T-cell (primary cell): ENCODE data around the gene HELZ. TPM values are rescaled to one million over a fixed set of nuclear protein-coding genes. Genes with fewer than 3 reads are reported as not detected.
"Not testable (repeated sequence)": the region's sequence is repeated elsewhere in the genome, so short reads cannot be mapped to it uniquely, and the experiment has no call there.

Experiments used
- ATAC-seq, 4 experiments: fragments of 200-7000 bp in 3 of 4; fragments of 150-1000 bp in 1 of 4; cut with Tn5 transposase; replicated peaks in 1 of 4; 1 replicate in 3 of 4; 2 replicates in 1 of 4; pipeline ENCODE4 v1.10.0; 2021; ENCODE audit warnings: moderate library complexity in 3 of 4, mild to moderate bottlenecking in 2 of 4, moderate number of reproducible peaks in 1 of 4
- CTCF ChIA-PET, 2 donors: fragments of 300-600 bp; sonication (Branson Sonifier 250); formaldehyde crosslinking; loops; one replicate each; lab custom pipeline; 2022; ENCODE audit warnings: antibody characterized with exemption in 2 of 2; lab: Charles Lee
- POLR2A ChIA-PET, 2 donors: fragments of 300-600 bp; sonication (Branson Sonifier 250); formaldehyde crosslinking; loops; one replicate each; lab custom pipeline; 2022; ENCODE audit warnings: antibody characterized with exemption in 2 of 2; lab: Charles Lee
- DNase-seq, 35 experiments: peaks; one replicate each; pipeline versions ENCODE4 v3.0.0 to v3.0.0-alpha.2; 2013 to 2023
- H3K27ac ChIP-seq: one replicate; pipeline ENCODE4 v1.5.1; 2013; ENCODE audit warnings: low read length
- H3K27me3 ChIP-seq, 2 experiments: replicated peaks in 1 of 2; 1 replicate in 1 of 2; 2 replicates in 1 of 2; pipeline versions ENCODE4 v1.6.1 to v1.7.0; 2013; ENCODE audit warnings: low read length in 1 of 2, mixed read lengths in 1 of 2; ENCODE audit not compliant: control insufficient read depth in 2 of 2, insufficient read depth in 2 of 2; ENCODE audit errors: extremely low read depth in 1 of 2
- H3K36me3 ChIP-seq, 2 donors: 1 replicate in 1 of 2; 2 replicates in 1 of 2; pipeline versions ENCODE4 v1.6.1 to v1.7.0; 2013; ENCODE audit warnings: low read length in 1 of 2; ENCODE audit not compliant: control insufficient read depth in 2 of 2, insufficient read depth in 1 of 2; ENCODE audit errors: extremely low read depth in 1 of 2
- H3K4me1 ChIP-seq, 2 experiments: 1 replicate in 1 of 2; 2 replicates in 1 of 2; pipeline versions ENCODE4 v1.6.1 to v1.7.0; 2013; ENCODE audit warnings: low read length in 2 of 2, mixed read lengths in 1 of 2; ENCODE audit not compliant: insufficient read depth in 2 of 2, control insufficient read depth in 1 of 2; ENCODE audit errors: extremely low read depth in 1 of 2
- H3K4me3 ChIP-seq, 2 donors: 1 replicate in 1 of 2; 2 replicates in 1 of 2; pipeline versions ENCODE4 v1.5.1 to v1.7.0; 2013; ENCODE audit warnings: mild to moderate bottlenecking in 2 of 2, low read length in 1 of 2, moderate library complexity in 1 of 2; ENCODE audit not compliant: control insufficient read depth in 1 of 2; ENCODE audit errors: extremely low read depth in 1 of 2
- H3K9me3 ChIP-seq: 2 replicates; pipeline ENCODE4 v1.7.0; 2013
- H3K27ac Mint-ChIP-seq, 2 donors: one replicate each; pipeline ENCODE4 v1.8.0; 2020 to 2021; ENCODE audit warnings: mild to moderate bottlenecking in 2 of 2, mixed read lengths in 2 of 2
- H3K27me3 Mint-ChIP-seq, 2 donors: one replicate each; pipeline ENCODE4 v1.8.0; 2021 to 2022; ENCODE audit warnings: mixed read lengths in 2 of 2
- H3K36me3 Mint-ChIP-seq: one replicate; pipeline ENCODE4 v1.8.0; 2021; ENCODE audit warnings: mixed read lengths
- H3K4me1 Mint-ChIP-seq, 3 donors: one replicate each; pipeline ENCODE4 v1.8.0; 2020 to 2022; ENCODE audit warnings: mixed read lengths in 3 of 3, mild to moderate bottlenecking in 1 of 3
- H3K4me3 Mint-ChIP-seq, 3 donors: one replicate each; pipeline ENCODE4 v1.8.0; 2020 to 2022; ENCODE audit warnings: mild to moderate bottlenecking in 3 of 3, mixed read lengths in 3 of 3, moderate library complexity in 3 of 3
- H3K9me3 Mint-ChIP-seq, 3 donors: one replicate each; pipeline ENCODE4 v1.8.0; 2020 to 2022; ENCODE audit warnings: mixed read lengths in 3 of 3
- WGBS: methylation state at CpG from one replicate; pipeline ENCODE4 v1.1.5; 2013; ENCODE audit warnings: missing lambda C conversion rate; ENCODE audit not compliant: insufficient coverage; 5-methylcytosine and 5-hydroxymethylcytosine counted together
- total RNA-seq, 35 experiments: library from RNA in 6 of 35; stranded (reverse) in 6 of 35; fragments of 120-200 nt in 1 of 35; gene quantifications; one replicate each; pipeline versions ENCODE4 v1.2.1 to v1.2.4 and lab custom pipeline; 2013 to 2026

The HELZ gene
- total RNA-seq, 5 donors from 2014 or later (not counting 1 experiment from before 2014, with no cell fraction given): 76.0 to 115 (median 91.6) TPM

GRCh38 chr17:67271187-67271586, 26.2 kb upstream of the HELZ start:
- H3K27ac Mint-ChIP-seq, H3K36me3 Mint-ChIP-seq, H3K27me3 Mint-ChIP-seq, POLR2A ChIA-PET, H3K4me1 Mint-ChIP-seq, H3K4me1 ChIP-seq, H3K27ac ChIP-seq, H3K4me3 ChIP-seq, H3K36me3 ChIP-seq, H3K9me3 ChIP-seq, H3K27me3 ChIP-seq, DNase-seq, CTCF ChIA-PET, H3K9me3 Mint-ChIP-seq, H3K4me3 Mint-ChIP-seq, ATAC-seq: not testable (repeated sequence)
- 100% methylated on average over 2 of the region's 2 CpGs for WGBS

GRCh38 chr17:67270416-67270815, 25.4 kb upstream of the HELZ start:
- Histone ChIP-seq H3K27ac (no peak overlapping the region), H3K27me3 (no peaks in the 10 kb centered on the region), H3K9me3 (no peaks in the 10 kb centered on the region), H3K4me3 (no peak overlapping the region), H3K36me3 (no peaks in the 10 kb centered on the region), H3K4me1 (no peaks in the 10 kb centered on the region)
- Mint-ChIP-seq H3K9me3 (no peaks in the 10 kb centered on the region), H3K4me3 (no peak overlapping the region), H3K36me3 (no peaks in the 10 kb centered on the region), H3K27ac (no peak overlapping the region), H3K4me1 (peaks cover 0 to 2% (median 0%) of the 10 kb centered on the region in 3 donors), H3K27me3 (no peaks in the 10 kb centered on the region)
- ChIA-PET POLR2A (no interaction called here), CTCF (interaction anchor here in 1 of 2 donors (0.7 kb wide), 1 partner anchor 42 kb away, joined by 3 read pairs; no protein-coding TSS in a partner anchor)
- DNase-seq (no peak), ATAC-seq (no peak)
- no CpG with 5 or more reads among the region's 6 CpGs for WGBS

- CTCF ChIA-PET: no interaction called here
These were observed 21.5 kb upstream of the HELZ start for GRCh38 chr17:67266496-67266895.

GRCh38 chr17:67265436-67266019, 20.5 kb upstream of the HELZ start:
- no peak for DNase-seq
- Mint-ChIP-seq H3K4me3 (no peak overlapping the region), H3K27me3 (no peaks in the 10 kb centered on the region), H3K4me1 (peaks cover 0 to 2% (median 0%) of the 10 kb centered on the region in 3 donors), H3K27ac (no peak overlapping the region), H3K36me3 (no peaks in the 10 kb centered on the region), H3K9me3 (no peaks in the 10 kb centered on the region)
- H3K4me1 ChIP-seq: no peaks in the 10 kb centered on the region
- H3K27me3 ChIP-seq: no peaks in the 10 kb centered on the region
- no CpG with 5 or more reads among the region's 4 CpGs for WGBS
- H3K9me3 ChIP-seq: no peaks in the 10 kb centered on the region
- ChIA-PET POLR2A (no interaction called here), CTCF (no interaction called here)
- H3K27ac ChIP-seq: no peak overlapping the region
- no peak overlapping the region for H3K4me3 ChIP-seq
- no peak for ATAC-seq
- H3K36me3 ChIP-seq: no peaks in the 10 kb centered on the region

More at GRCh38 chr17:67266496-67266895, 21.5 kb upstream of the HELZ start:
- WGBS: 80% methylated on average over 1 of the region's 7 CpGs
- Mint-ChIP-seq H3K4me3 (no peak overlapping the region), H3K4me1 (peaks cover 0 to 2% (median 0%) of the 10 kb centered on the region in 3 donors), H3K9me3 (no peaks in the 10 kb centered on the region), H3K27ac (no peak overlapping the region), H3K27me3 (no peaks in the 10 kb centered on the region), H3K36me3 (no peaks in the 10 kb centered on the region)
- no peak for DNase-seq
- Histone ChIP-seq H3K9me3 (no peaks in the 10 kb centered on the region), H3K4me1 (no peaks in the 10 kb centered on the region), H3K4me3 (no peak overlapping the region), H3K27ac (no peak overlapping the region), H3K27me3 (no peaks in the 10 kb centered on the region), H3K36me3 (no peaks in the 10 kb centered on the region)
- no peak for ATAC-seq
- POLR2A ChIA-PET: no interaction called here

- Histone ChIP-seq H3K4me3 (no peak overlapping the region), H3K9me3 (no peaks in the 10 kb centered on the region), H3K27me3 (no peaks in the 10 kb centered on the region), H3K4me1 (peaks cover 6 to 21% of the 10 kb centered on the region in 2 experiments), H3K27ac (no peak overlapping the region), H3K36me3 (no peaks in the 10 kb centered on the region)
- Mint-ChIP-seq H3K4me1 (peaks cover 17 to 20% (median 18%) of the 10 kb centered on the region in 3 donors), H3K27me3 (no peaks in the 10 kb centered on the region), H3K9me3 (no peaks in the 10 kb centered on the region), H3K27ac (no peak overlapping the region), H3K4me3 (no peak overlapping the region), H3K36me3 (no peaks in the 10 kb centered on the region)
- no peak for DNase-seq
- 93% methylated on average over 3 of the region's 7 CpGs for WGBS
- ChIA-PET CTCF (no interaction called here), POLR2A (interaction anchor here in 1 of 2 donors (0.9 kb wide), 1 partner anchor 11 kb away, joined by 6 read pairs; no protein-coding TSS in a partner anchor)
- no peak for ATAC-seq
These were observed 17.6 kb upstream of the HELZ start for GRCh38 chr17:67262435-67263117.

- peaks cover 0 to 4% (median 0%) of the 10 kb centered on the region in 3 donors for H3K9me3 Mint-ChIP-seq
- CTCF ChIA-PET: no interaction called here
- no peaks in the 10 kb centered on the region for H3K27me3 Mint-ChIP-seq
- H3K36me3 ChIP-seq: no peaks in the 10 kb centered on the region
- no peak overlapping the region for H3K4me3 Mint-ChIP-seq
- peaks cover 8 to 32% of the 10 kb centered on the region in 2 experiments for H3K4me1 ChIP-seq
- H3K9me3 ChIP-seq: no peaks in the 10 kb centered on the region
- DNase-seq: no peak
- no peaks in the 10 kb centered on the region for H3K27me3 ChIP-seq
- WGBS: 88% methylated on average over 8 of the region's 14 CpGs
- no peak for ATAC-seq
- no peak overlapping the region for H3K27ac ChIP-seq
- POLR2A ChIA-PET: no interaction called here
- no peaks in the 10 kb centered on the region for H3K36me3 Mint-ChIP-seq
- H3K27ac Mint-ChIP-seq: no peak overlapping the region
- H3K4me3 ChIP-seq: no peak overlapping the region
- H3K4me1 Mint-ChIP-seq: peaks cover 20 to 30% (median 21%) of the 10 kb centered on the region in 3 donors
These were observed 15.4 kb upstream of the HELZ start for GRCh38 chr17:67260170-67260987.
